HEK293 (cell line): ENCODE data around the gene MYO3A.

Experiments
- OSR2 ChIP-seq: fragments of 450-650 bp; formaldehyde crosslinking; IDR thresholded peaks from 2 replicates; pipeline ENCODE4 v1.5.1; 2016; ENCODE audit warnings: missing biosample characterization, missing genetic modification characterization
- ZBTB7A ChIP-seq: fragments of 450-650 bp; formaldehyde crosslinking; IDR thresholded peaks from 2 replicates; pipeline ENCODE4 v1.5.1; 2016; ENCODE audit warnings: low read depth, missing biosample characterization, missing genetic modification characterization
- ZNF175 ChIP-seq: fragments of 450-650 bp; formaldehyde crosslinking; IDR thresholded peaks from 2 replicates; pipeline ENCODE4 v1.5.1; 2016; ENCODE audit warnings: missing biosample characterization, missing genetic modification characterization
- ZNF302 ChIP-seq: fragments of 450-650 bp; formaldehyde crosslinking; IDR thresholded peaks from 2 replicates; pipeline ENCODE4 v1.5.1; 2016; ENCODE audit warnings: missing biosample characterization, missing genetic modification characterization, low read depth
- ZNF354C ChIP-seq: fragments of 450-650 bp; formaldehyde crosslinking; IDR thresholded peaks from 2 replicates; pipeline ENCODE4 v1.5.1; 2016; ENCODE audit warnings: missing biosample characterization, missing genetic modification characterization, low read depth, borderline replicate concordance
- ZNF366 ChIP-seq: fragments of 450-650 bp; formaldehyde crosslinking; conservative IDR thresholded peaks from 2 replicates; pipeline ENCODE4 v1.5.1; 2016; ENCODE audit warnings: missing biosample characterization, missing genetic modification characterization
- ZNF423 ChIP-seq: fragments of 450-650 bp; formaldehyde crosslinking; IDR thresholded peaks from 2 replicates; pipeline ENCODE4 v1.5.1; 2016; ENCODE audit warnings: missing biosample characterization, missing genetic modification characterization
- ZNF473 ChIP-seq: fragments of 450-650 bp; formaldehyde crosslinking; IDR thresholded peaks from 2 replicates; pipeline ENCODE4 v1.5.1; 2017; ENCODE audit warnings: missing biosample characterization, missing genetic modification characterization
- ZNF76 ChIP-seq: fragments of 450-650 bp; formaldehyde crosslinking; IDR thresholded peaks from 2 replicates; pipeline ENCODE4; 2016; ENCODE audit warnings: low read depth, missing biosample characterization, missing genetic modification characterization, borderline replicate concordance
- TF ChIP-seq, protein P1 (sequence below): fragments of 450-650 bp; formaldehyde crosslinking; IDR thresholded peaks from 2 replicates; pipeline ENCODE4 v1.5.1; 2016; ENCODE audit warnings: missing biosample characterization, missing genetic modification characterization
- TF ChIP-seq, protein P2 (sequence below): fragments of 450-650 bp; formaldehyde crosslinking; IDR thresholded peaks from 2 replicates; pipeline ENCODE4 v1.5.1; 2016; ENCODE audit warnings: missing biosample characterization, missing genetic modification characterization
- TF ChIP-seq, protein P3 (sequence below): fragments of 450-650 bp; formaldehyde crosslinking; IDR thresholded peaks from 2 replicates; pipeline ENCODE4 v1.5.1; 2017; ENCODE audit warnings: missing biosample characterization, mild to moderate bottlenecking, missing genetic modification characterization, moderate library complexity

DNA sequence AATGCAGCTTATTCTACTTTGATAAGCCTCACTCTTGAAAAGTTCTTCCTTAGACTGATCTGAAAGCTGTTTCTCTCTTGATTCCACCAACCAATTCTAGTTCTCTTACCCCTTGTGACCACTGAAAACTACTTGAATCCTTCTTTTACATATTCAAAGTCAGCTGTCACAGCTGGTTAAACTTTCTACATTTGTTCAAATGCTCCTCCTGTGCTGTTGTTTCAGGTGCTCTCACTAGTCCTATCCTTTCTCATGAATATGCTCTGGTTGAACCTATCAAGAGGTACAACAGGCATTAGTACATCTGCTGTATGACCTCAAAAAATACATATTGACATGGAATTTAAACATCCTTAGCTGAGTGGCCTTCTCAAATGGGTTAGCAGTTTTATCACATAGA, 91.5 kb downstream of the MYO3A start:
- TF ChIP-seq ZBTB7A (tag by site-specific recombination) = no peak
- no peak for TF ChIP-seq OSR2 (tag by site-specific recombination)
- TF ChIP-seq, protein P1, sequence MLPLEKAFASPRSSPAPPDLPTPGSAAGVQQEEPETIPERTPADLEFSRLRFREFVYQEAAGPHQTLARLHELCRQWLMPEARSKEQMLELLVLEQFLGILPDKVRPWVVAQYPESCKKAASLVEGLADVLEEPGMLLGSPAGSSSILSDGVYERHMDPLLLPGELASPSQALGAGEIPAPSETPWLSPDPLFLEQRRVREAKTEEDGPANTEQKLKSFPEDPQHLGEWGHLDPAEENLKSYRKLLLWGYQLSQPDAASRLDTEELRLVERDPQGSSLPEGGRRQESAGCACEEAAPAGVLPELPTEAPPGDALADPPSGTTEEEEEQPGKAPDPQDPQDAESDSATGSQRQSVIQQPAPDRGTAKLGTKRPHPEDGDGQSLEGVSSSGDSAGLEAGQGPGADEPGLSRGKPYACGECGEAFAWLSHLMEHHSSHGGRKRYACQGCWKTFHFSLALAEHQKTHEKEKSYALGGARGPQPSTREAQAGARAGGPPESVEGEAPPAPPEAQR (tag by site-specific recombination) = no peak
- TF ChIP-seq, protein P2, sequence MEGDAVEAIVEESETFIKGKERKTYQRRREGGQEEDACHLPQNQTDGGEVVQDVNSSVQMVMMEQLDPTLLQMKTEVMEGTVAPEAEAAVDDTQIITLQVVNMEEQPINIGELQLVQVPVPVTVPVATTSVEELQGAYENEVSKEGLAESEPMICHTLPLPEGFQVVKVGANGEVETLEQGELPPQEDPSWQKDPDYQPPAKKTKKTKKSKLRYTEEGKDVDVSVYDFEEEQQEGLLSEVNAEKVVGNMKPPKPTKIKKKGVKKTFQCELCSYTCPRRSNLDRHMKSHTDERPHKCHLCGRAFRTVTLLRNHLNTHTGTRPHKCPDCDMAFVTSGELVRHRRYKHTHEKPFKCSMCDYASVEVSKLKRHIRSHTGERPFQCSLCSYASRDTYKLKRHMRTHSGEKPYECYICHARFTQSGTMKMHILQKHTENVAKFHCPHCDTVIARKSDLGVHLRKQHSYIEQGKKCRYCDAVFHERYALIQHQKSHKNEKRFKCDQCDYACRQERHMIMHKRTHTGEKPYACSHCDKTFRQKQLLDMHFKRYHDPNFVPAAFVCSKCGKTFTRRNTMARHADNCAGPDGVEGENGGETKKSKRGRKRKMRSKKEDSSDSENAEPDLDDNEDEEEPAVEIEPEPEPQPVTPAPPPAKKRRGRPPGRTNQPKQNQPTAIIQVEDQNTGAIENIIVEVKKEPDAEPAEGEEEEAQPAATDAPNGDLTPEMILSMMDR (tag by site-specific recombination) = no peak
- TF ChIP-seq ZNF354C (tag by site-specific recombination) = no peak
- no peak for TF ChIP-seq ZNF423 (tag by site-specific recombination)
- no peak for TF ChIP-seq ZNF175 (tag by site-specific recombination)
- TF ChIP-seq ZNF366 (tag by site-specific recombination) = no peak
- no peak for TF ChIP-seq ZNF302
- TF ChIP-seq ZNF473 (tag by site-specific recombination) = no peak
- TF ChIP-seq, protein P3, sequence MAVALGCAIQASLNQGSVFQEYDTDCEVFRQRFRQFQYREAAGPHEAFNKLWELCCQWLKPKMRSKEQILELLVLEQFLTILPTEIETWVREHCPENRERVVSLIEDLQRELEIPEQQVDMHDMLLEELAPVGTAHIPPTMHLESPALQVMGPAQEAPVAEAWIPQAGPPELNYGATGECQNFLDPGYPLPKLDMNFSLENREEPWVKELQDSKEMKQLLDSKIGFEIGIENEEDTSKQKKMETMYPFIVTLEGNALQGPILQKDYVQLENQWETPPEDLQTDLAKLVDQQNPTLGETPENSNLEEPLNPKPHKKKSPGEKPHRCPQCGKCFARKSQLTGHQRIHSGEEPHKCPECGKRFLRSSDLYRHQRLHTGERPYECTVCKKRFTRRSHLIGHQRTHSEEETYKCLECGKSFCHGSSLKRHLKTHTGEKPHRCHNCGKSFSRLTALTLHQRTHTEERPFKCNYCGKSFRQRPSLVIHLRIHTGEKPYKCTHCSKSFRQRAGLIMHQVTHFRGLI = no peak
- TF ChIP-seq ZNF76 (tag by site-specific recombination) = no peak
